ENCODE results near the gene JAML. TPM values are rescaled to one million over a fixed set of nuclear protein-coding genes. Genes with fewer than 3 reads are reported as not detected.
"Not testable (repeated sequence)": the region's sequence is repeated elsewhere in the genome, so short reads cannot be mapped to it uniquely, and the experiment has no call there.

JAML gene
- polyA plus RNA-seq, 1 donor (not counting 4 experiments of a cell fraction or from before 2014, with no cell fraction given) = 0.01 TPM

- FAIRE-seq; H3K9me3 ChIP-seq (ENCODE audit: control insufficient read depth, low read depth, low read length); DNase-seq (ENCODE audit: low read depth, low spot score); H3K36me3 ChIP-seq (ENCODE audit: control insufficient read depth in 2 of 2, extremely low read depth in 1 of 2, insufficient read depth in 2 of 2, low read length in 2 of 2); H3K27me3 ChIP-seq (ENCODE audit: control insufficient read depth, extremely low read depth, insufficient read depth, low read length); H3K9ac ChIP-seq (ENCODE audit: control insufficient read depth, extremely low read depth, insufficient read depth, low read length); H3K4me3 ChIP-seq (ENCODE audit: control insufficient read depth in 2 of 3, extremely low read depth in 1 of 3, insufficient read depth in 2 of 3, low read depth in 1 of 3, low read length in 3 of 3); H4K20me1 ChIP-seq (ENCODE audit: control insufficient read depth, extremely low read depth, insufficient read depth, low read length); H3K4me2 ChIP-seq (ENCODE audit: control insufficient read depth, extremely low read depth, insufficient read depth, low read depth, low read length); H3K27ac ChIP-seq (ENCODE audit: control insufficient read depth, insufficient read depth, low read length); H3K79me2 ChIP-seq (ENCODE audit: control insufficient read depth, insufficient read depth, low read length); H3K9me1 ChIP-seq (ENCODE audit: control insufficient read depth, extremely low read depth, insufficient read depth, low read length); dilution Hi-C loops (cut with MboI; ENCODE audit: extremely low pct_ligation_motif_present, low sequenced_read_pairs); H2AFZ ChIP-seq (ENCODE audit: control insufficient read depth, low read length): not testable (repeated sequence)
- peaks cover 16% of the 10 kb centered on the region for H3K4me1 ChIP-seq (ENCODE audit: control insufficient read depth, extremely low read depth, insufficient read depth, low read length)
Observed at GRCh38 chr11:118190942-118191506, 33.8 kb downstream of the JAML start.

DNA sequence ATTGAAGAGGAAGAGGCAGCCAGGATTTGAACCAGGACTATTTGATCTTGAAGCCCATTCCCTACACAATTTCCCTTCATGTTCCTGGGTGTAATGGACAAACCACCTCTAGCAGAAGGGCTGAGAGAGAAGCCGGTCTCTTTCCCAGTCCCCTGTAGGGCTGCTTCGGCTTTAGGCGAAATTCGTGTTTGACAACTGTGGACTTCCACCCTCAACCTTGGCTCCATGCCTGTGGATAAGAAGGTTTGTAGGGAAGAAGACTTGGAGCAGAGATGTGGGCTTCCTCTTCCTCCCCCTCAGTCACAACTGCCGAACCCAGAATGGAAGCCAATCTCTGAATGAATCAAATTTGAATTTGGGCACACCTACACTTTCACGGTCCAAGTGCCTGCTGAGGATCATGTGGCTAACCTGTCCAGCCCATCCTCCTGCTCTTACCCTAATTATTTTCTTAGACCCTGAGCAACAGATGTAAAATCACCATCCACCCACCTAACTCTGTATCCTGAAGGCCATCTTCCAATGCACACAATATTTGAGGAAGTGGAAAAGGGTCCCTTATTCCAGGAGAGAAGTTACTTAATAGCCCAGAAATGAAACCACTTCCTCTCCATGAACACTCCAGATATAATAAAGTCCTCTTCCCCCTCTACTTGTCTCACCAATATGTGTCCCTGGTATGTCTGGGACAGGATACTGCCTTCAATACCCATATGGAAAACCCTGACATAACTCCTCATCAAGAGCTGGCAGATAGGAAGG is 38.3 kb downstream of the JAML start:
- H4K20me1 ChIP-seq (ENCODE audit: control insufficient read depth, extremely low read depth, insufficient read depth, low read length) = no peaks in the 10 kb centered on the region
- no peaks in the 10 kb centered on the region for H3K4me1 ChIP-seq (ENCODE audit: control insufficient read depth, extremely low read depth, insufficient read depth, low read length)
- DNase-seq (ENCODE audit: low read depth, low spot score) (no peak), FAIRE-seq (no peak)
- no peaks in the 10 kb centered on the region for H3K9me3 ChIP-seq (ENCODE audit: control insufficient read depth, low read depth, low read length)
- H3K9me1 ChIP-seq (ENCODE audit: control insufficient read depth, extremely low read depth, insufficient read depth, low read length) = no peaks in the 10 kb centered on the region
- no peak overlapping the region for H3K27ac ChIP-seq (ENCODE audit: control insufficient read depth, insufficient read depth, low read length)
- no peaks in the 10 kb centered on the region for H3K36me3 ChIP-seq (ENCODE audit: control insufficient read depth in 2 of 2, extremely low read depth in 1 of 2, insufficient read depth in 2 of 2, low read length in 2 of 2)
- no peaks in the 10 kb centered on the region for H3K79me2 ChIP-seq (ENCODE audit: control insufficient read depth, insufficient read depth, low read length)
- no peak for TF ChIP-seq EZH2 (IDR thresholded peaks at IDR 0.05; ENCODE audit: low read length)
- TF ChIP-seq CTCF (optimal IDR thresholded peaks at IDR 0.05 in 1 of 3, IDR thresholded peaks at IDR 0.05 in 1 of 3, conservative IDR thresholded peaks at IDR 0.05 in 1 of 3; ENCODE audit: extremely low read depth in 1 of 3, insufficient read depth in 2 of 3, low read length in 3 of 3) = no peak
- H2AFZ ChIP-seq (ENCODE audit: control insufficient read depth, low read length) = no peak overlapping the region
- no peak overlapping the region for H3K4me2 ChIP-seq (ENCODE audit: control insufficient read depth, extremely low read depth, insufficient read depth, low read depth, low read length)
- no peaks in the 10 kb centered on the region for H3K27me3 ChIP-seq (ENCODE audit: control insufficient read depth, extremely low read depth, insufficient read depth, low read length)
- no peak overlapping the region for H3K9ac ChIP-seq (ENCODE audit: control insufficient read depth, extremely low read depth, insufficient read depth, low read length)
- H3K4me3 ChIP-seq (ENCODE audit: control insufficient read depth in 2 of 3, extremely low read depth in 1 of 3, insufficient read depth in 2 of 3, low read depth in 1 of 3, low read length in 3 of 3) = no peak overlapping the region
- dilution Hi-C loops (cut with MboI; ENCODE audit: extremely low pct_ligation_motif_present, low sequenced_read_pairs) = no loop called here
